Endothelial cell of umbilical vein (primary cell): ENCODE results near the gene PAPPA. TPM values are rescaled to one million over a fixed set of nuclear protein-coding genes. Genes with fewer than 3 reads are reported as not detected.
A peak's percentile ranks its signal among the peaks of the same experiment; 100 is the strongest.

Experiments used
- BruUV-seq: library from RNA; stranded (reverse); fragments of 400-500 nt; replicated peaks from 2 replicates; lab custom pipeline; 2021; lab: Mats Ljungman, UMichigan
- CTCF ChIA-PET: fragments of 300-600, 350-600 bp; sonication (Branson Sonifier 250); formaldehyde crosslinking; loops from one replicate; lab custom pipeline; 2021; ENCODE audit warnings: antibody characterized with exemption, inconsistent platforms; lab: Charles Lee
- POLR2A ChIA-PET: fragments of 300-600, 350-600 bp; sonication (Branson Sonifier 250); formaldehyde crosslinking; loops from one replicate; lab custom pipeline; 2021; ENCODE audit warnings: antibody characterized with exemption, inconsistent platforms; lab: Charles Lee
- DNase-seq: peaks from one replicate; pipeline ENCODE4 v3.0.0-alpha.2; 2011; ENCODE audit warnings: low read depth, low spot score
- FAIRE-seq: peaks from 2 replicates; lab custom pipeline; 2011; peaks lifted over from hg19 to GRCh38; lab: Jason Lieb, UNC
- H2AFZ ChIP-seq: 2 replicates; pipeline ENCODE4 v1.6.0; 2012; ENCODE audit warnings: low read depth, low read length, control low read depth, inconsistent platforms
- H3K27ac ChIP-seq: 2 replicates; pipeline ENCODE4 v1.5.1; 2011; ENCODE audit warnings: low read depth, mild to moderate bottlenecking, control low read depth, low read length, moderate library complexity; ENCODE audit not compliant: insufficient read depth
- H3K27me3 ChIP-seq, 2 experiments: 2 replicates each; pipeline versions ENCODE4 v1.6.0 to v1.6.1; 2011; ENCODE audit warnings: low read length in 2 of 2, mixed read lengths in 1 of 2; ENCODE audit not compliant: control insufficient read depth in 2 of 2, insufficient read depth in 2 of 2
- H3K36me3 ChIP-seq, 2 experiments: 2 replicates in 1 of 2; 3 replicates in 1 of 2; pipeline ENCODE4 v1.5.1; 2011; ENCODE audit warnings: low read length in 2 of 2, mild to moderate bottlenecking in 1 of 2, moderate library complexity in 1 of 2; ENCODE audit not compliant: control insufficient read depth in 2 of 2, insufficient read depth in 2 of 2; ENCODE audit errors: extremely low read depth in 1 of 2
- H3K4me1 ChIP-seq: 3 replicates; pipeline ENCODE4 v1.5.1; 2011; ENCODE audit warnings: mild to moderate bottlenecking, low read length; ENCODE audit not compliant: control insufficient read depth, insufficient read depth; ENCODE audit errors: extremely low read depth
- H3K4me2 ChIP-seq: 2 replicates; pipeline ENCODE4 v1.6.1; 2011; ENCODE audit warnings: low read length, control low read depth, mixed read lengths; ENCODE audit not compliant: insufficient read depth
- H3K4me3 ChIP-seq, 3 experiments: fragments of 200-600 bp in 1 of 3; sonication (generic), shearing (Covaris generic) in 1 of 3; replicated peaks in 1 of 3; 2 replicates each; pipeline ENCODE4 v1.5.1; 2011 to 2016; ENCODE audit warnings: control low read depth in 3 of 3, low read length in 3 of 3, mild to moderate bottlenecking in 2 of 3, inconsistent platforms in 1 of 3, low read depth in 1 of 3, moderate library complexity in 1 of 3; ENCODE audit not compliant: insufficient read depth in 1 of 3
- H3K79me2 ChIP-seq: 2 replicates; pipeline ENCODE4 v1.6.0; 2012; ENCODE audit warnings: low read length, inconsistent platforms; ENCODE audit not compliant: control insufficient read depth, insufficient read depth
- H3K9ac ChIP-seq: replicated peaks from 2 replicates; pipeline ENCODE3; 2011; ENCODE audit warnings: low read length, control low read depth; ENCODE audit not compliant: insufficient read depth; ENCODE audit errors: extremely low read depth
- H3K9me1 ChIP-seq: replicated peaks from 3 replicates; pipeline ENCODE4 v1.6.0; 2011; ENCODE audit warnings: mild to moderate bottlenecking, low read length; ENCODE audit not compliant: control insufficient read depth, insufficient read depth; ENCODE audit errors: extremely low read depth
- H3K9me3 ChIP-seq: replicated peaks from 2 replicates; pipeline ENCODE4 v1.5.1; 2012; ENCODE audit warnings: low read length, inconsistent platforms; ENCODE audit not compliant: control insufficient read depth, insufficient read depth
- H4K20me1 ChIP-seq: replicated peaks from 2 replicates; pipeline ENCODE3; 2011; ENCODE audit warnings: mild to moderate bottlenecking, low read length; ENCODE audit not compliant: control insufficient read depth, insufficient read depth; ENCODE audit errors: extremely low read depth
- EZH2 ChIP-seq: IDR thresholded peaks from 2 replicates; pipeline ENCODE4 v1.6.1; 2012; ENCODE audit warnings: borderline replicate concordance, low read depth, mild to moderate bottlenecking, moderate library complexity, low read length, inconsistent platforms; ENCODE audit not compliant: severe bottlenecking
- FOS ChIP-seq: IDR thresholded peaks from 2 replicates; pipeline ENCODE4 v1.6.1; 2011; ENCODE audit warnings: mild to moderate bottlenecking, low read length, moderate library complexity, borderline replicate concordance; ENCODE audit not compliant: insufficient read depth
- GATA2 ChIP-seq: IDR thresholded peaks from 2 replicates; pipeline ENCODE4 v1.7.0; 2011; ENCODE audit warnings: low read depth, mild to moderate bottlenecking, moderate library complexity, mixed read lengths, low read length; ENCODE audit not compliant: insufficient read length, insufficient read depth
- JUN ChIP-seq: IDR thresholded peaks from 2 replicates; pipeline ENCODE4 v1.6.1; 2011; ENCODE audit warnings: borderline replicate concordance, low read depth; ENCODE audit not compliant: insufficient read length, insufficient read depth
- MYC ChIP-seq: IDR thresholded peaks from one replicate; pipeline ENCODE4 v1.6.1; 2011; ENCODE audit warnings: mild to moderate bottlenecking, low read depth, low read length
- POLR2A ChIP-seq: IDR thresholded peaks from 2 replicates; pipeline ENCODE4 v1.6.1; 2012; ENCODE audit warnings: low read depth, mild to moderate bottlenecking, control low read depth, low read length
- POLR2AphosphoS5 ChIP-seq: IDR thresholded peaks from 2 replicates; pipeline ENCODE4 v1.6.1; 2012; ENCODE audit warnings: low read depth, mild to moderate bottlenecking, control low read depth, low read length, moderate library complexity; ENCODE audit not compliant: insufficient read depth
- dilution Hi-C: fragments of 300-500 bp; cut with MboI; formaldehyde crosslinking; loops from one replicate; pipeline ENCODE4 v1.15.0; 2019; ENCODE audit warnings: low sequenced_read_pairs; ENCODE audit not compliant: extremely low pct_ligation_motif_present
- intact Hi-C: fragments of 100-400 bp; cut with micrococcal nuclease; formaldehyde crosslinking; loops from one replicate; pipeline ENCODE4 v1.10.0; 2022
- polyA plus RNA-seq, 4 experiments: library from polyadenylated mRNA; depleted of rRNA in 3 of 4; stranded (reverse) in 3 of 4; unstranded in 1 of 4; fragments of >200 nt; gene quantifications; 2 replicates each; pipeline versions ENCODE4 v1.2.1 to v1.2.3, GENCODE V29; 2011 to 2012; ENCODE audit warnings: missing spikeins in 1 of 4
- total RNA-seq: library from RNA; stranded (reverse); gene quantifications from 2 replicates; pipeline ENCODE4 v1.2.3, GENCODE V29; 2021
- TF ChIP-seq, protein P1 (sequence below), 2 donors: IDR thresholded peaks; 1 replicate in 1 of 2; 2 replicates in 1 of 2; pipeline ENCODE4 v1.5.1; 2011; ENCODE audit warnings: low read length in 2 of 2, mild to moderate bottlenecking in 2 of 2, moderate library complexity in 2 of 2, control low read depth in 1 of 2, inconsistent platforms in 1 of 2, low read depth in 1 of 2; ENCODE audit not compliant: insufficient read depth in 1 of 2; ENCODE audit errors: extremely low read depth in 1 of 2
- TF ChIP-seq, protein P2 (sequence below): IDR thresholded peaks from 2 replicates; pipeline ENCODE4 v1.6.1; 2011; ENCODE audit not compliant: insufficient read depth, insufficient read length

Gene PAPPA
- total and polyA plus RNA-seq, 2 donors (not counting 3 experiments of a cell fraction or from before 2014, with no cell fraction given), result 0.13 to 0.41 TPM

DNA sequence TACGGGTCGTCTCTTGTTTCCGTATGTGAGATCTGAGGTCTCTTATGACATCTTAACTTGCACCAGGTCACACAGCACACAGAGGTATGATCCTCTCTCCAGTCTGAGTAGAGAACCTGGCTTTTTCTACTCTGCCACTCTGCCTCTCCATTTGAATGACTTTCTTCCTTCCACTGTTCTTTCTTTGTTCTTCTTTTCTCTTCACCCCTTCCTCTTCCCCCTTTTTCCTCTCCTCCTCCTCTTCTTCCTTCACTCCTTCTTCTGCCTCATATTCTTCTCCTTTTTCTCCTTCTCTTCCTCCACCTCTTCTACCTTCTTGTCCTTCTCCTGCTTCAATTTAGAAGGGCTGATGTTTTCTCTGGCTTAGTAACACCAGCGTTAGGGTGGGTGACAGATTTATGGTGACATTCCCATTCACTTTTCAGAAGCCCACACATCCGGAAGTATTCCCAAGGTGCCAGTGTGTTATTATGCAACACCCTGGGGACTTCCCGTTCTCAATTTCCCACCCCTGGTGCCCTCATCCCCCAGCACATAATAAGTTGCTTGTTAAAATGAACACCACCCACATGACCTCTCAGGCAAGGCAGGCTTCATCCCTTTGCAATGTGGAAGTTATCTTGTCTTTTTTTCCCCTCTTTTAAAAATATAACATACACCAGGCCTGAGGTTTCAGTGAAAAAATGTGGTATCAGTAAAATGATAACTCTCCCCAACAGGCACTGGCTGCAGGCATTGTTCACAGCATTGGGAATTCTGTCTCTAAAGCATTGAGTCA, 122.0 kb downstream of the PAPPA start:
- H3K9me3 ChIP-seq, result no peaks in the 10 kb centered on the region
- no peak overlapping the region for H2AFZ ChIP-seq
- H4K20me1 ChIP-seq, result no peaks in the 10 kb centered on the region
- no peaks in the 10 kb centered on the region for H3K9me1 ChIP-seq
- H3K27ac ChIP-seq, result no peak overlapping the region
- ChIA-PET POLR2A (interaction anchor here (0.5 kb wide), 1 partner anchor 70 kb away, joined by 4 read pairs; no protein-coding TSS in a partner anchor), CTCF (no interaction called here)
- no peaks in the 10 kb centered on the region for H3K36me3 ChIP-seq
- dilution Hi-C loops, result no loop called here
- DNase-seq (peak; percentile 8), FAIRE-seq (no peak)
- H3K4me3 ChIP-seq, result no peak overlapping the region
- intact Hi-C loops, result no loop called here
- H3K79me2 ChIP-seq, result no peaks in the 10 kb centered on the region
- no TSS peak for BruUV-seq
- TF ChIP-seq, protein P1, sequence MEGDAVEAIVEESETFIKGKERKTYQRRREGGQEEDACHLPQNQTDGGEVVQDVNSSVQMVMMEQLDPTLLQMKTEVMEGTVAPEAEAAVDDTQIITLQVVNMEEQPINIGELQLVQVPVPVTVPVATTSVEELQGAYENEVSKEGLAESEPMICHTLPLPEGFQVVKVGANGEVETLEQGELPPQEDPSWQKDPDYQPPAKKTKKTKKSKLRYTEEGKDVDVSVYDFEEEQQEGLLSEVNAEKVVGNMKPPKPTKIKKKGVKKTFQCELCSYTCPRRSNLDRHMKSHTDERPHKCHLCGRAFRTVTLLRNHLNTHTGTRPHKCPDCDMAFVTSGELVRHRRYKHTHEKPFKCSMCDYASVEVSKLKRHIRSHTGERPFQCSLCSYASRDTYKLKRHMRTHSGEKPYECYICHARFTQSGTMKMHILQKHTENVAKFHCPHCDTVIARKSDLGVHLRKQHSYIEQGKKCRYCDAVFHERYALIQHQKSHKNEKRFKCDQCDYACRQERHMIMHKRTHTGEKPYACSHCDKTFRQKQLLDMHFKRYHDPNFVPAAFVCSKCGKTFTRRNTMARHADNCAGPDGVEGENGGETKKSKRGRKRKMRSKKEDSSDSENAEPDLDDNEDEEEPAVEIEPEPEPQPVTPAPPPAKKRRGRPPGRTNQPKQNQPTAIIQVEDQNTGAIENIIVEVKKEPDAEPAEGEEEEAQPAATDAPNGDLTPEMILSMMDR (IDR thresholded peaks at IDR 0.05; ENCODE audit: extremely low read depth in 1 of 2, insufficient read depth in 1 of 2, low read depth in 1 of 2, low read length in 2 of 2), result no peak
- no peak for TF ChIP-seq JUN
- H3K4me2 ChIP-seq, result no peak overlapping the region
- H3K4me1 ChIP-seq, result peaks cover 3% of the 10 kb centered on the region
- no peaks in the 10 kb centered on the region for H3K27me3 ChIP-seq
- H3K9ac ChIP-seq, result no peak overlapping the region

DNA sequence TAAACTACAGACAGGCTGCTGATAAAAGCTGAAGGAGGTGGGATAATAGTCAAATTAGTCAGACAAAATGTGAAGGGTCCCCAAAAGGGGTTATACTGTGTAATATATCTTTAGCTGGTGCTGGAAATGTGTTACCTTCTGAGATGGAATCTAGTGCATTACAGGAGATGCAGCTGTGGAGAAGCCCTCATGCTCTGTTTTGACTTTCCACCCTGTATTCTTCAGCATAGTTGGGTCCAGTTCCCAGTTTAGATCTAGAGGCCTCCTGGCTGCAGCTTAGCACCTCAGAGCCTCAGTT, 122.6 kb downstream of the PAPPA start:
- TF ChIP-seq GATA2 (no peak), MYC (no peak), FOS (no peak), JUN (no peak), POLR2AphosphoS5 (no peak), EZH2 (no peak), POLR2A (no peak)
- TF ChIP-seq, protein P2, sequence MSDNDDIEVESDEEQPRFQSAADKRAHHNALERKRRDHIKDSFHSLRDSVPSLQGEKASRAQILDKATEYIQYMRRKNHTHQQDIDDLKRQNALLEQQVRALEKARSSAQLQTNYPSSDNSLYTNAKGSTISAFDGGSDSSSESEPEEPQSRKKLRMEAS, result no peak
- TF ChIP-seq, protein P1 (IDR thresholded peaks at IDR 0.05; ENCODE audit: extremely low read depth in 1 of 2, insufficient read depth in 1 of 2, low read depth in 1 of 2, low read length in 2 of 2), result no peak
- H3K27ac ChIP-seq, result no peak overlapping the region
- no peak overlapping the region for H3K4me3 ChIP-seq
- no peaks in the 10 kb centered on the region for H3K9me1 ChIP-seq
- FAIRE-seq (no peak), DNase-seq (no peak)
- no peak overlapping the region for H3K9ac ChIP-seq
- no peaks in the 10 kb centered on the region for H3K36me3 ChIP-seq
- POLR2A ChIA-PET, result no interaction called here
- no TSS peak for BruUV-seq
- no peaks in the 10 kb centered on the region for H4K20me1 ChIP-seq
- H3K79me2 ChIP-seq, result no peaks in the 10 kb centered on the region
- H2AFZ ChIP-seq, result no peak overlapping the region
- dilution Hi-C loops, result no loop called here
- H3K27me3 ChIP-seq, result no peaks in the 10 kb centered on the region
- CTCF ChIA-PET, result no interaction called here
- intact Hi-C loops, result no loop called here
- H3K4me1 ChIP-seq, result peaks cover 3% of the 10 kb centered on the region
- no peak overlapping the region for H3K4me2 ChIP-seq
- no peaks in the 10 kb centered on the region for H3K9me3 ChIP-seq
